K562 (cell line): ENCODE measurements around the gene ZBTB25. TPM values are rescaled to one million over a fixed set of nuclear protein-coding genes. Genes with fewer than 3 reads are reported as not detected.

ENCODE experiments used
- BACH1 ChIP-seq: fragments of 200-800 bp; sonication (Bioruptor generic); IDR thresholded peaks from 2 replicates; pipeline ENCODE4 v1.6.1; 2016; ENCODE audit warnings: missing genetic modification characterization, missing compliant biosample characterization
- CCNT2 ChIP-seq: IDR thresholded peaks from 2 replicates; pipeline ENCODE4 v1.6.1; 2011; ENCODE audit warnings: borderline replicate concordance, low read depth, mild to moderate bottlenecking, moderate library complexity, mixed read lengths, low read length; ENCODE audit not compliant: insufficient read length; ENCODE audit errors: extremely low read depth
- CREM ChIP-seq: IDR thresholded peaks from 2 replicates; pipeline ENCODE4 v1.6.1; 2014; ENCODE audit warnings: antibody characterized with exemption, low read depth
- FIP1L1 ChIP-seq: fragments of 200-400 bp; formaldehyde crosslinking; IDR thresholded peaks from 2 replicates; pipeline ENCODE4 v1.6.1; 2018; ENCODE audit warnings: mild to moderate bottlenecking, low read depth, low read length; ENCODE audit not compliant: poor library complexity, severe bottlenecking
- GABPA ChIP-seq: fragments of 200-800 bp; sonication (Bioruptor generic); conservative IDR thresholded peaks from 2 replicates; pipeline ENCODE4 v1.6.1; 2016; ENCODE audit warnings: low read depth, missing genetic modification characterization, missing compliant biosample characterization
- HDAC8 ChIP-seq: fragments of 450-650 bp; IDR thresholded peaks from 2 replicates; pipeline ENCODE4 v1.6.1; 2016; ENCODE audit warnings: mild to moderate bottlenecking, missing genetic modification characterization, moderate library complexity, missing compliant biosample characterization
- KAT2B ChIP-seq: IDR thresholded peaks from one replicate; pipeline ENCODE4 v1.6.1; 2012; ENCODE audit warnings: low read depth, mild to moderate bottlenecking, control low read depth, inconsistent platforms, low read length, moderate library complexity
- NFIC ChIP-seq: fragments of 450-650 bp; IDR thresholded peaks from 2 replicates; pipeline ENCODE4 v1.6.1; 2017; ENCODE audit warnings: mild to moderate bottlenecking, inconsistent platforms
- TARDBP ChIP-seq: fragments of 450-650 bp; IDR thresholded peaks from 2 replicates; pipeline ENCODE4 v1.6.1; 2016
- ZBTB8A ChIP-seq: fragments of 450-650 bp; IDR thresholded peaks from 2 replicates; pipeline ENCODE4 v1.6.1; 2018; ENCODE audit warnings: mild to moderate bottlenecking, moderate library complexity; ENCODE audit not compliant: partially characterized antibody
- ZFX ChIP-seq: sonication (generic); formaldehyde crosslinking; IDR thresholded peaks from 2 replicates; pipeline ENCODE4 v1.8.0; 2022; ENCODE audit warnings: mild to moderate bottlenecking, missing genetic modification reagents, moderate library complexity
- polyA plus RNA-seq, 8 experiments: library from polyadenylated mRNA; depleted of rRNA in 4 of 8; stranded (reverse) in 5 of 8; unstranded in 3 of 8; fragments of >200 nt; fragmentation: Nextera tagmentation in 2 of 8; fragmentation: Illumina TruSeq in 1 of 8; extraction: Ambion mirVana in 2 of 8; extraction: Trizol in 1 of 8; gene quantifications; 2 replicates each; pipeline versions ENCODE4 v1.2.1 to v1.2.3, GENCODE V29; 2011 to 2014; ENCODE audit warnings: inconsistent platforms in 1 of 8, missing spikeins in 1 of 8
- total RNA-seq, 7 experiments: library from RNA; depleted of rRNA in 6 of 7; stranded (reverse); fragments of >200 nt in 6 of 7; fragmentation: Illumina TruSeq in 2 of 7; extraction: Trizol in 2 of 7; gene quantifications; 2 replicates each; pipeline versions ENCODE4 v1.2.1 to v1.2.3, GENCODE V29; 2011 to 2021; ENCODE audit warnings: low replicate concordance in 1 of 7
- TF ChIP-seq, protein P1 (sequence below), 2 experiments: IDR thresholded peaks in 1 of 2; conservative IDR thresholded peaks in 1 of 2; 2 replicates each; pipeline ENCODE4 v1.6.1; 2016; ENCODE audit warnings: low read depth in 2 of 2, mild to moderate bottlenecking in 1 of 2, missing compliant biosample characterization in 1 of 2, missing genetic modification characterization in 1 of 2, moderate library complexity in 1 of 2
- TF ChIP-seq, protein P2 (sequence below): fragments of 450-650 bp; IDR thresholded peaks from 2 replicates; pipeline ENCODE4 v1.6.1; 2016
- TF ChIP-seq, protein P3 (sequence below), 2 experiments: fragments of 250-450 bp in 1 of 2; fragments of 450-650 bp in 1 of 2; sonication (Bioruptor Pico) in 1 of 2; IDR thresholded peaks; 2 replicates each; pipeline versions ENCODE4 v1.6.1 to v1.8.0; 2016 to 2021; ENCODE audit warnings: mild to moderate bottlenecking in 2 of 2, moderate library complexity in 2 of 2, missing compliant biosample characterization in 1 of 2, missing genetic modification characterization in 1 of 2
- TF ChIP-seq, protein P4 (sequence below): fragments of 250-450 bp; sonication (Bioruptor Pico); IDR thresholded peaks from 2 replicates; pipeline ENCODE4 v1.6.1; 2021; ENCODE audit warnings: mild to moderate bottlenecking
- TF ChIP-seq, protein P5 (sequence below): fragments of 250-450 bp; sonication (Bioruptor Pico); IDR thresholded peaks from 2 replicates; pipeline ENCODE4 v1.5.0; 2021
- TF ChIP-seq, protein P6 (sequence below): sonication (generic); formaldehyde crosslinking; IDR thresholded peaks from 2 replicates; pipeline ENCODE4 v1.8.0; 2022; ENCODE audit warnings: missing genetic modification reagents, mild to moderate bottlenecking, moderate library complexity, borderline replicate concordance

The ZBTB25 gene
- total and polyA plus RNA-seq, 9 of the 15 experiments (the other 6 are each of a cell fraction or from before 2014, with no cell fraction given): 0.61 to 3.9 (median 2.3) TPM

DNA sequence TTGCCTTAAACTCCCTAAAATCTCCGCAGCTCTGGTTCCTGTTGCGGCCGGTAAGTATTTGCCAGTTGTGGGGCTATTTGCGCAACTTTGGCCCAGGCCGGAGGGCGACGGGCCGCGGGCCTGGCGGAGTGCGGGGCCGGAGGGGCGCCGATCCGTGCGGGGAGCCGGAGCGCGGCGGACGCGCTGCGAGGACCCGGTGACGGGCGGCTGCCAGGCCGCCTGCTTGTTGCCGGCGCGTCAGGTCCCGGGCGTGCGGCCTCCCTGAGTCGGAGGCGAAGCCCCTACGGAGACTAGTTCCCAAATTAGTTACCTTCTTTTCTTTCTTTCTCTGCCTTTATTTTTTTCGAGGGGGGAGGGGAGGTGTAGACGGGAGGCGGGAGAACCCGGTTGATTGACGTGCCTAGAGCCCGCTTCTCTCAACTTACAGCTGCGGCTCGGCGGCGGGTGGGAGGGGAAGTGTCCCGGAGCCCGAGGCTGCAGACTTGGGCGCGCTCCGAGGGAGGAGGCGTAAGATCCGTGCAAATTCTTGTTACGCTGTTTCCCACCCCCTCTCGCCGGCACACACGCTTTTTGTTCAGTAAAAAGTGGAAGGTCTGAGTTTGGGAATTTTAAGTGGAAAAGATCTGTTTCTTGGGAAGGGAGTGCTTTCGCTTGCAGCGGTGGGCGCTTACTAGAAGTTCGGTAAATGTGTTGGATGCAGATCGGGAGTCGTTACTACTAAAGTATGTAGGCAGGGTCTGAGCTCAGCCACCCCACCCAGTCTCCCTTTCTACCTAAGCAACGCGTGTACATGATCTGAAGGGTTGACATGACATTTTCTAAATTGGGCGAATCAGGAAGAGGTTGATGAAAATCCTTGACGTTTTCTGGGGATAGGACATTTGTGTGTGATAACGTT is 1.5 kb upstream of the ZBTB25 start (continued):
- TF ChIP-seq, protein P1, sequence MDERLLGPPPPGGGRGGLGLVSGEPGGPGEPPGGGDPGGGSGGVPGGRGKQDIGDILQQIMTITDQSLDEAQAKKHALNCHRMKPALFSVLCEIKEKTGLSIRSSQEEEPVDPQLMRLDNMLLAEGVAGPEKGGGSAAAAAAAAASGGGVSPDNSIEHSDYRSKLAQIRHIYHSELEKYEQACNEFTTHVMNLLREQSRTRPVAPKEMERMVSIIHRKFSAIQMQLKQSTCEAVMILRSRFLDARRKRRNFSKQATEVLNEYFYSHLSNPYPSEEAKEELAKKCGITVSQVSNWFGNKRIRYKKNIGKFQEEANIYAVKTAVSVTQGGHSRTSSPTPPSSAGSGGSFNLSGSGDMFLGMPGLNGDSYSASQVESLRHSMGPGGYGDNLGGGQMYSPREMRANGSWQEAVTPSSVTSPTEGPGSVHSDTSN (CRISPR knock-in tag; IDR thresholded peaks at IDR 0.05; ENCODE audit: low read depth): peak; percentile 89
- TF ChIP-seq, protein P1 (tag; conservative IDR thresholded peaks at IDR 0.05; ENCODE audit: low read depth): peak; percentile 96
- no peak for TF ChIP-seq BACH1 (tag)
- peak; percentile 80; the same call in 1 of the 2 replicates for TF ChIP-seq ZFX (CRISPR knock-in tag)
- TF ChIP-seq, protein P2, sequence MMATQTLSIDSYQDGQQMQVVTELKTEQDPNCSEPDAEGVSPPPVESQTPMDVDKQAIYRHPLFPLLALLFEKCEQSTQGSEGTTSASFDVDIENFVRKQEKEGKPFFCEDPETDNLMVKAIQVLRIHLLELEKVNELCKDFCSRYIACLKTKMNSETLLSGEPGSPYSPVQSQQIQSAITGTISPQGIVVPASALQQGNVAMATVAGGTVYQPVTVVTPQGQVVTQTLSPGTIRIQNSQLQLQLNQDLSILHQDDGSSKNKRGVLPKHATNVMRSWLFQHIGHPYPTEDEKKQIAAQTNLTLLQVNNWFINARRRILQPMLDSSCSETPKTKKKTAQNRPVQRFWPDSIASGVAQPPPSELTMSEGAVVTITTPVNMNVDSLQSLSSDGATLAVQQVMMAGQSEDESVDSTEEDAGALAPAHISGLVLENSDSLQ: peak; percentile 99
- TF ChIP-seq, protein P3, sequence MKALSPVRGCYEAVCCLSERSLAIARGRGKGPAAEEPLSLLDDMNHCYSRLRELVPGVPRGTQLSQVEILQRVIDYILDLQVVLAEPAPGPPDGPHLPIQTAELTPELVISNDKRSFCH (CRISPR knock-in tag; IDR thresholded peaks at IDR 0.05): no peak
- TF ChIP-seq, protein P3 (tag; IDR thresholded peaks at IDR 0.05): 0 out of 2 replicates have a peak, but pooled peaks have one; percentile 38
- TF ChIP-seq ZBTB8A: no peak
- TF ChIP-seq, protein P4, sequence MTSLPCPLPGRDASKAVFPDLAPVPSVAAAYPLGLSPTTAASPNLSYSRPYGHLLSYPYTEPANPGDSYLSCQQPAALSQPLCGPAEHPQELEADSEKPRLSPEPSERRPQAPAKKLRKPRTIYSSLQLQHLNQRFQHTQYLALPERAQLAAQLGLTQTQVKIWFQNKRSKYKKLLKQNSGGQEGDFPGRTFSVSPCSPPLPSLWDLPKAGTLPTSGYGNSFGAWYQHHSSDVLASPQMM (CRISPR knock-in tag): no peak
- peak; percentile 51 for TF ChIP-seq GABPA (tag)
- TF ChIP-seq HDAC8 (tag): 0 out of 2 replicates have a peak, but pooled peaks have one; percentile 36
- TF ChIP-seq FIP1L1: peak; percentile 26
- TF ChIP-seq TARDBP: no peak
- TF ChIP-seq, protein P5, sequence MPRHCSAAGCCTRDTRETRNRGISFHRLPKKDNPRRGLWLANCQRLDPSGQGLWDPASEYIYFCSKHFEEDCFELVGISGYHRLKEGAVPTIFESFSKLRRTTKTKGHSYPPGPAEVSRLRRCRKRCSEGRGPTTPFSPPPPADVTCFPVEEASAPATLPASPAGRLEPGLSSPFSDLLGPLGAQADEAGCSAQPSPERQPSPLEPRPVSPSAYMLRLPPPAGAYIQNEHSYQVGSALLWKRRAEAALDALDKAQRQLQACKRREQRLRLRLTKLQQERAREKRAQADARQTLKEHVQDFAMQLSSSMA: 0 out of 2 replicates have a peak, but pooled peaks have one; percentile 37
- no peak for TF ChIP-seq NFIC
- peak; percentile 66 for TF ChIP-seq CCNT2
- TF ChIP-seq CREM: peak; percentile 3; the same call in 1 of the 2 replicates
- no peak for TF ChIP-seq KAT2B
- TF ChIP-seq, protein P6, sequence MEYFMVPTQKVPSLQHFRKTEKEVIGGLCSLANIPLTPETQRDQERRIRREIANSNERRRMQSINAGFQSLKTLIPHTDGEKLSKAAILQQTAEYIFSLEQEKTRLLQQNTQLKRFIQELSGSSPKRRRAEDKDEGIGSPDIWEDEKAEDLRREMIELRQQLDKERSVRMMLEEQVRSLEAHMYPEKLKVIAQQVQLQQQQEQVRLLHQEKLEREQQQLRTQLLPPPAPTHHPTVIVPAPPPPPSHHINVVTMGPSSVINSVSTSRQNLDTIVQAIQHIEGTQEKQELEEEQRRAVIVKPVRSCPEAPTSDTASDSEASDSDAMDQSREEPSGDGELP (CRISPR knock-in tag): peak; percentile 73; the same call in 1 of the 2 replicates
